GM19452 (cell line): ENCODE results near the gene ZNF814.
A peak's percentile ranks its signal among the peaks of the same experiment; 100 is the strongest.
"Not testable (repeated sequence)": the region's sequence is repeated elsewhere in the genome, so short reads cannot be mapped to it uniquely, and the experiment has no call there.

Experiments used
- ATAC-seq: cut with Tn5 transposase; IDR thresholded peaks from one replicate; pipeline ENCODE4 v1.9.1; 2021; ENCODE audit not compliant: unreplicated experiment

ZNF814 gene

DNA sequence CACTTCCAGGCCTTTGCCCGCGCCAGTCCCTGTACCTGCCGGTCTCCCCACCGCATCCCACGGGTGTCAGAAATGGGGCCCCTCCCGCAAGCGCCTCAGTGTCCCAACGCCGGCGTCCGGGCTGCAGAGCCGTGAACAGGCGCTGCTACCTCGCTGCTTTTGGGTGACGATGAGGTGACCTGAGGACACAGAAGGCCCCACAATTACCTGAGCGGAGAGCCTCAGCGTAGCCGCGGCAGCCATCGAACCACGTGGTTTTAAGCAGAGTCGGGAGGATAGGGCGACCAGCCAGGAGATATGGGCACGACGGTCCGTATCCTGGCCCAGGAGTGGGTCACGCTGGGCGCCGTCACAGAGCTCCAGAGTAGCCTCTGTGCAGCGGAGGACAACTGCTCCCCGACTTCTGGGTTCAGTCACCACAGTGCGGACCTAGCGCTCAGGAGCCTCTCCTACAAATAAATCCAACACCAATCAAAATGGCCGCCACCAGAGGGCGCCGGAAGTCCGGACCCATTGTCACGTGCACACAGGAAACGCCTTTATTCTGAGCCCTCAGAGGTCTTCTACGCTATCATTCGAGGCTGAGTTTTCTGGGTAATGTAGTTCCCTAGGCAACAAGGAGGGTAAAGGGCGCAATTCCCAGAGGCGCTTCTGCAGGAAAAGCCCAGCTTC, at the start of gene ZNF814:
Gene ZNF814 (minus strand): TSS at position 478 of the 672 bp plus-strand sequence. CDS start 235 bp downstream, at position 243.
- peak; percentile 70 for ATAC-seq

DNA sequence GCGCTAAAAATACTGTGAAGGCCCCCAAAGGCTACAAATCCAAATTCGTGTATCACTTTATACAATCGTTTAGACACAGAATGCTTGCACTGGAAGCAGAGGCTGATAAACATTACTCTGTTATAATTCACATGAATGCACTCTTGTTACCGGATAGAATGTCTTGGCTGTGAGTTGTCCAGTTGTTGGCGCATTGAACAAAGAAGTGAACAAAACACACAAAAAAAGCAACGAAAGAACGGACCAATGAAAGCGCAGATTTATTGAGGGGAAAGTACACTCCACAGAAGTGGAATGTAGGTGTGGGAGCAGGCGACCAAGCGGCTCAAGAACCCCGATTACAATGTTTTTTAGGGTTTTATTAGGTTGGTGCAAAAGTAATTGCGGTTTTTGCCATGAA, 46.9 kb upstream of the ZNF814 start:
- no peak for ATAC-seq

DNA sequence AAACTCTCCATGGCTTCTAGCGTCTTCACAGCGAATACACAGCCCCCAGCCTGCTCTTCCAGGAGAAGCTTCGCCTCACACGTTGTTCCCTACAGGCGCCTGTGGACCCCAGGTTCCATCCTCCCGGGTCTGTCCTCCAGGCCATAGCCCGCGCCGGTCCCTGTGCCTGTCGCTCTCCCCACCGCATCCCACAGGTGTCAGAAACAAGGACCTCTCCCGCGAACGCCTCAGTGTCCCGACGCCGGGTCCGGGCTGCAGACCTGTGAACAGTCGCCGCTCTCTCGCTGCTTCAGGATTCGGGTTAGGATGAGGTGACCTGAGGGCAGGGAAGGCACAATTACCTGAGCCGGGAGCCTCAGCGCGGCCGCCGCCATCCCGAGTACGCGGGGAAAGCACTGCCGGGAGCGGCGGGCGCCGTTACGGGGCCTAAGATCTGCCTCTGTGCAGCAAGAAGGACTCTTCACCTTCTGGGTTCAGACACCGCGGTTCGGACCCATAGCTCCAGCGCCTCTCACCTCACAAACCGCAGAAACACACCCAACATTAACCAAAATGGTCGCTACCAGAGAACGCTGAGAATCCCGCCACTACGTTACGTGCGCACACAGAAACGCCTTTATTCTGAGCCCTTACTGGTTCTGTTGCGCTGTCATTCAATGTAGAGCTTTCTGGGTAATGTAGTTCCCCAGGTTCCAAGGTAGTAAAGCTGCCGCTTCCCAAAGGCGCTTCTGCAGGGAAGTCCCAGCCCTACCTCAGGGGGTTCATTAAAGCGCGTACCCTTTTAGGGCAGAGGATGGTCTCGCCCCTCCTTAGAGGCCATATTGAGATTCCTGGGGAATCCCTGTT, 46.2 kb upstream of the ZNF814 start, which contains the start of gene ZNF418:
Gene ZNF418 (minus strand): TSS at position 583 of the 846 bp plus-strand sequence. CDS start 1,580 bp downstream, outside the sequence.
- no peak for ATAC-seq

DNA sequence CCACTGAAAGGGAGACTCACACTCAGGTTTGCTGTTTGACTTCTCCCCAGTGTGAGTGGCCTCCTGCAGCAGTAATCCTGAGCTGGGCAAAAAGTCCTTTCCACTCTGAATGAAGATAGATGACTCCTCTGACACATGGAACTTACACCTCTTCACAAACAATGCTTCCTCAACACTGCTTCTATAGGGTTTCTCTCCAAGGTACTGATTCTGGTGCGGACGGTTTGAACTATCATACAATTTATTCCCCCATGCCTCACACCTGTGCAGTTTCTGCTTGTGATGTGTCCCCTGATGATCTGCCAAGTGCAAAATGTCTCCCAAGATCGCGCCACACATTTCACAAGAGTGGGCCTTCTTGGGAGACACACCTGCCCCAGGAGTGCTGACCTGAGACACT, 38.8 kb upstream of the ZNF814 start:
- no peak for ATAC-seq

DNA sequence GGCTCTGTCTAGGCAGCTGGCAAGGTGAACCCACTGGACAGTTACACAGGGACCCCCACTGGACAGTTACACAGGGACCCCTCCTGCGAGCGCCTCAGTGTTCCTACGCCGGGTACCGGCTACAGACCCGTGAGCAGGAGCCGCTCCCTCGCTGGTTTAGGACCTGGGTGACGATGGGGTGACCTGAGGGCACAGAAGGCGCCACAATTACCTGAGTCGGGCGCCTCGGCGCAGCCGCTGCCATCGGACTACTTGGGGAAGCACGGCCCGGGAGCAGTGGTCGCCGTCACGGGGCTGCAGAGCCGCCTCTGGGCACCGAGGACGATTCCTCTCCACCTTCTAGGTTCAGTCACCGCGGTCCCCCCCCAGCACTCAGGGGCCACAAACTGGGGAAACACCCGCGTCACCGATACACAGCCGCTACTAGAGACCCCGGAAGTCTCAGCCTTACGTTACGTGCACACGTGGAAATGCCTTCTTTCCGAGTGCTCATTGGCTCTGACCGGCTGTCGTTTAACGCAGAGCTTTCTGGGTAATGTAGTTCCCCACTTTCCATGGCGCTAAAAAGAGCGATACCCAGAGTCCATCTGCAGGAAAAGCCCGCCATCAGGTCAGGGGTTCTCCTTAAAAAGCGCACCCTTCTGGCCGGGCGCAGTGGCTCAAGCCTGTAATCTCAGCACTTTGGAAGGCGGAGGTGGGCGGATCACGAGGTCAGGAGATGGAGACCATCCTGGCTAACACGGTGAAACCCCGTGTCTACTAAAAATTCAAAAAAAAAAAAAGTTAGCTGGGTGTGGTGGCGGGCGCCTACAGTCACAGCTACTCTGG, 27.5 kb upstream of the ZNF814 start, which contains the start of gene ZNF417:
Gene ZNF417 (minus strand): TSS at position 425 of the 828 bp plus-strand sequence. CDS start 181 bp downstream, at position 244.
- ATAC-seq, result peak; percentile 96

DNA sequence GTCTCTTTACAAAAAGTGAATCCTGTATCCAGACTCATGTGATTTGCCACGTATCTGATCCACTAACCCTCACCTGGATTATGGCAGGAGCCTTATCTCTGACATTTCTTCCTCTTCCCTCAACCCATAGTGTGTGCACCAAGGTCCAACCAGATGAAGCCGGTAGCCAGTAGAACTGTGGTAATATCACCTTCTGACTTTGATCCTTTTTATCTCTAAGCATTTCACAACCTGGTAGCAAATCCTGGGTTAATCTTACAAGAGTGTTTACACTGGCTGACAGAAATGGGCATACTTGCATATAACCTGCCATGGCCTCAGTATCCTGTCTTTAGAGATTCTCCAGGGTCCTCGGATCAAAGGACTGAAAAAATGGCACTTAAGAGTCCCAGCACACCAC, 25.7 kb upstream of the ZNF814 start:
- ATAC-seq, result no peak

DNA sequence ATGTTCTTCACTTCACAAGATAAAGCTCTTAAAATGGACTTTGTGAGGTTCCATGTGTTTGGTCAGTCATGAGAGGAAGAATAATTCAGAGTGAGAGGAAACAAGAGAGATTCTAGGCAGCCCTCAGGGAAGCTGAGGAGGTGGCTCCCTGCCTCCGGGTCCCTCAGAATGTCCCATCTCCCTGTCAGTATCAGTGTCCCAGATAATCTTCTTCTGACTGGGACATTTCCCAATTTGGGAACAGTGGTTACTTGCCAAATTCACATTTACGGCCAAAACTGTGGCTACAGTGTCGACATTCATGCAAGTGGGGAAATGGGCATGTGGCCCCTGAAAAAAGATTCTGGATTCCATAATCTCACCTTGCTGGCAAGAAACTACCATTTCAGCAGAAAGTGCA, 18.6 kb upstream of the ZNF814 start:
- no peak for ATAC-seq

DNA sequence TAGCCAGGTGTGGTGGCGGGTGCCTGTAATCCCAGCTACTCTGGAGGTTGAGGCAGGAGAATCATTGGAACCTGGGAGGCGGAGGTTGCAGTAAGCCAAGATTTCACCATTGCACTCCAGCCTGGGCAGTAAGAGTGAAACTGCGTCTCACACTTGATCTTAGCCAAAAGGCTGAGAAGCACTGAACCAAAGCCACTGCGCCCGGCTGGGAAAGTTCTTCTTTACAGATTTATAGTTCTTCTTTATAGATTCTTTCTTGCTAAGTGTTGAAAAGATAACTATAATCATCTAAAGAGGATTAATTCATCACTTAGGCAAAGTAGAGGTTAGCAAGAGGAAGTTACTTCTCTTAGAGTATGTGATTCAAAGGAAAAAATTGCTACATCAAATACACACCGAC, 16.4 kb upstream of the ZNF814 start:
- no peak for ATAC-seq

DNA sequence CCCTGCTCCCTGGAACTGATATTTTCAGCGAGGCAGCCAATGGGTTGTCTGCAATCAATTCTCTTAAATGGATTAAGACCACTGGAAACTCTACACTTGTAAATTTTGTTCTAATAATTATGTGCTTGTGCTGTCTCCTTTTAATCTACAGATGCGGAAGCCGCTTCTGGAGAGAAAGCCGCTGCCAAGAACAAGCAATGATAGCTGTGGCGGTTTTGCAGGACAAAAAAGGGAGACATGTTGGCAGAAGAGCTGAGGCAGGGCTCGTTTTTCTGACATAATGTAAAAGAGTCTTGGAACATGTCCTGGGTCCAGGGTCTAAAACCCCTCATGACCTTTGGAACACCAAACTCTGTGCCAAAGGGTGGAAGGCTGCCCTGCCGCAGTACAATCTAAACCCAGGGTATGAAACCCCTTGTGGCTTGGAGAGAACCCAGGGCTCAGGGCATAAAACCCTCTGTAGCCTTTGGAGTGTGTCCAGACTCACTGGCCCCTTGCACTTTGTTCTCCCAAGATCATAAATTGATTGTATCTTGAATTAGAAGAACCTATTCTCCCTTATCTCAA, 14.9 kb upstream of the ZNF814 start:
- no peak for ATAC-seq

DNA sequence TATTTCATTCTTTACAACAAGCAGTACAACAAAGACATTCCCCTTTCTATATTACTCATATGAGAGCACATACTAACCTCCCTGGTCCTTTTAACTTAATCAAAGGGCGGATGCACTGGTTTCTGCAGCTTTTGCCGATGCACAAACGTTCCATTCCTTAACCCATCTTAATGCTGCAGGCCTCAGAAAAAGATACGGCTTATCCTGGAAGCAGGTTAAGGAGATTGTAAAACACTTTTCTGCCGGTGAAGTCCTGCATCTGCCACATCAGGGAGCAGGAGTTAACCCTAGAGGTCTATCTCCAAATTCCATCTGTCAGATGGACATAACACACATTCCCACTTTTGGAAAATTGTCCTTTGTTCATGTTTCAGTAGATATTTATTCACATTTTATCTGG, 11.5 kb upstream of the ZNF814 start:
- no peak for ATAC-seq

DNA sequence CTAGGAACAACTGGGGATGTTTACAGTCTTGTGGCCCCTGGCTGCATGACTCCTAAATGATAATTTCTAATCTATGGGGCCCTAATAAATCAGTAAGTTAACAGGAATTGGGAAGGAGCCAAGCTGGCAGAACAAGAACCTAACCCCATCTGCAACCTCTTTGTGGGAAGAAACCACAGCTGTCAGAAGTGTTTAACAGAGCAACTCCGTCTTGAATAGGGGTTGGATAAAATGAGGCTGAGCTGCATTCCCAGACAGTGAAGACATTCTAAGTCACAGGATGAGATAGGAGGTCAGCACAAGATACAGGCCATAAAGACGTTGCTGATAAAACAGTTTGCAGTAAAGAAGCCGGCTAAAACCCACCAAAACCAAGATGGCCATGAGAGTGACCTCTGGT, 1.9 kb upstream of the ZNF814 start:
- ATAC-seq, result not testable (repeated sequence)

DNA sequence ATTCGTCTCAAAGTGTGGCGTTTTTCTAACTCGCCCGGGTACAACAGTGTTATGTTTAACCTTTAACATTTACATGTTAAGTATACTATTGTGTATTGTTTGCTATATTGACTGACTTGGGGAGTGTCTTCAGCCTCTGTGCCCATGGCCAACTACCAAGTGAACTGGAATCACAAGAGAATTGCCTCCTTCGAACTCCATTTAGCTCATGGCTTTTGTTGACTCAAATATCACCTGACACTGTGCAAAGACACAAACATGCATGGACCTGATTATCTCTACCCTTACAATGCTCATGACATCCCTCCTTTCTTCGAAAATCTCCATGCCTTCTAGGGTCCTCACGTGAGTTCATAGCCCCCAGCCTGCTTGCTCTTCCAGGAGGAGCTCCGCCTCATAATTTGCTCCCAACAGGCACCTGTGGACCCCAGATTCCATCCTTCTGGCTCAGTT, 704 bp downstream of the ZNF814 start:
- no peak for ATAC-seq

DNA sequence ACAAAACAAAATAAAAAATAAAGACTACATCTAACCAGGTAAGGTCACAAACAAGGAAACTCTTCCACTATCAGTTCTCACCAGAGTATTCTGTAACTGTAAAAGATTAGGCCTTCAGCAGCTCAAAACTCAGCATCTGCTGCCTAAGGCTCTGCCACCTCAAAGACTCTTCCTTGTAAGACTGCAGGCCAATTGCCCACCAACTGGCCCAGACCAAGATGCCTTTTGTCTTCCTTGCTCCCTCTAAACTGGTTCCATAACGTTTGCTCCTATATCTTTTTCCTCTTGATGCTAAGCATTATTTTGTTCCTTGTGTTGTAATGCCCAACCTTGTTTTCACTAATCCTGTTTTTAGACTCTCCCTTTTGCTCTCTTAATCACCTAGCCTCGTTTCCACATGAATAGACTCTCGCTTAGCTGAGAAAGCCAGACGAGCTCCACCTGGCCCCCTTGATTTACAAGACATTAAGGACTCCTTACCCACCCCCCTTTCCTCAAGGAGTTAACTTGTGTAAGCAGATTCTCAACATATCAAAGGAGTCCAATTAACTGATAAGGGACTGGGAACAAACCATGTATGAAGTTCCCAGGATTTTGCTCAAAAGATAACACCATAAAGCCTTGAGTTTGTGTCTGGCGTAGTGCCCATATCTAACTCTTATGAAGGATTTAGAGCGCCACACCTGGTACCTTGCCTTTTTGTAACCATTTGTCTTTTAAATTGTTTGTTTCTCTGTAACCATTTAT, 1.5 kb downstream of the ZNF814 start:
- ATAC-seq, result no peak

DNA sequence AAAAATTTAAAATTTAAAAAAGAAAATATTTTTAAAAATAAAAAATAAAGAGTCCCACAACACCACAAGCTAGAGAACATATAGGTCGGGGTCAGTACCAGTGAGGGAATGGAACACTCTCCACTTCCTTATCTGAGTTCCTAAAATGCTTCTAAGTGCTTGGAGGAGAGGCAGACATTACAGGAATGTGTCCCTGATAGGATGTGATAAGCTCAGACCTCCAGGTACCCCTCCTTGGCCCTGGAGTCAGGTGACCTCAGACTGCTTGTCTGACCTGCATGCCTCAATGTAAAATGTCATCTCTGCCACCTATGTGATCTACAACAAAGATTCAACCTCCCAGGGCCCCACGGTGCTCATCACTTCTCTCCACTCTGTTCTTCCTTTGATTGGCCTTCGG, 2.8 kb downstream of the ZNF814 start:
- ATAC-seq, result no peak

DNA sequence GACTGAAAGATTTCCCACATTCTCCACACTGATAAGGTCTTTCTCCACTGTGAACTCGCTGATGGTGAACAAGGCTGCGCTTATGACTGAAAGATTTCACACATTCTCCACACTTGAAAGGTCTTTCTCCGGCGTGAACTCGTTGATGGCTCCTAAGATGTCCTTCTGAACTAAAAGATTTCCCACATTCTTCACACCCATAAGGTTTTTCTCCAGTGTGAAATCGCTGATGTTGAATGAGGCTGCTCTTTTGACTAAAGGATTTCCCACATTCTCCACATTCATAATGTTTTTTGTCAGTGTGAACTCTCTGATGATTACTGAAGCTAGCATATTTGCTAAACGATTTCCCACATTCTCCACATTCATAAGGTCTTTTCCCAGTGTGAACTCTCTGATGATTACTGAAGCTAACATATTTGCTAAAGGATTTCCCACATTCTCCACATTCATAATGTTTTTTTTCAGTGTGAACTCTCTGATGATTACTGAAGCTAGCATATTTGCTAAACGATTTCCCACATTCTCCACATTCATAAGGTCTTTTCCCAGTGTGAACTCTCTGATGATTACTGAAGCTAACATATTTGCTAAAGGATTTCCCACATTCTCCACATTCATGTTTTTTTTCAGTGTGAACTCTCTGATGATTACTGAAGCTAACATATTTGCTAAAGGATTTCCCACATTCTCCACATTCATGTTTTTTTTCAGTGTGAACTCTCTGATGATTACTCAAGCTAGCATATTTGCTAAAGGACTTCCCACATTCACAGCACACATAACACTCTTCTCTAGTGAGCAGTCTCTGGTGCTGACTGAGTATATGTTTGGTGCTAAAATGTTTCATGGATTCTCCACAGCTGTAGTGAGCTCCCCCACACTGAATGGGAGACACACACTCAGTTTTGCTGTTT, 14.7 kb downstream of the ZNF814 start:
- not testable (repeated sequence) for ATAC-seq

DNA sequence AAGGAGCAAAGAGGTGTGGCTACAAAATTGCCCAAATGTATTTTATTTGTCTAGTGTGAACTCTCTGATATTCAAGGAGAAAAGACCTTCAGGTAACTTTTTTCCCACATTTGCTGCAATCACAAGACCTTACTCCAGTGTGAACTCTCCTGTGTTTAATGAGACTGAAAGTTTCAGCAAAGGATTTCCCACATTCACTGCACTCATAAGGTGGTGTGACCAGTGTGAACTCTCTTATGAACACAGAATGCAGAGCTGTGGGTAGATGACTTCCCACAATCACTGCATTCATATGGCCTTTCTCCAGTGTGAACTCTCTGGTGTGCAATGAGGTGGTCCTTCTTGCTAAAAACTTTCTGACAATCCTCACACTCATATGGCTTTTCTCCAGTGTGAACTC, 16.4 kb downstream of the ZNF814 start:
- no peak for ATAC-seq

DNA sequence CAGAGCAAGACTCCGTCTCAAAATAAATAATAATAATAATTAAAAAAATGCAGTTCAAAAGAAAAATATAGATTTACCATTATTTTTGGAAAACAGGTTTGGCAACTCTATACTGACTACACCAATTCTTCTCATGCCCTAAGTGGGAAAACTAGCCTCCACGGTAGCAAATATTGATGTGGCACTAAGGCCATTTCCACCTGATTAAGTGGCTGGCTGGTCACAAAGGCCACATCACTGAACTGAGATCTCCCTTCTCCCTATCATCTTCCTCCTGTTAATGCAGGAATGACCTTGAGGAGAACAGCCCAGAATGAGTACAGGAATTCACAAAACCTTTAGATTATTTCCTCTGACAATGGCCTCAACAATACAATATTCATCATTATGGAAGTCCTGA, 18.6 kb downstream of the ZNF814 start:
- ATAC-seq, result no peak

DNA sequence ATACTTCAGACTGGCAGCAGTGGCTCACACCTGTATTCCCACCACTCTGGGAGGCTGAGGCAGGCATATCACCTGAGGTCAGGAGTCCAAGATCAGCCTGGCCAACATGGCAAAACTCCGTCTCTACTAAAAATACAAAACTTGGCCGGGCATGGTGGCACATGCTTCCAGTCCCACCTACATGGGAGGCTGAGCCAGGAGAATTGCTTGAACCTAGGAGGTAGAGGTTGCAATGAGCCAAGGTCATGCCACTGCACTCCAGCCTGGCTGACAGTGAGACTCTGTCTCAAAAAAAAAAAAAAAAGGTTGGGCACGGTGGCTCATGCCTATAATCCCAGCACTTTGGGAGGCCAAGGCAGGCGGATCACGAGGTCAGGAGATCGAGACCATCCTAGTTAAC, 19.2 kb downstream of the ZNF814 start:
- ATAC-seq, result not testable (repeated sequence)

DNA sequence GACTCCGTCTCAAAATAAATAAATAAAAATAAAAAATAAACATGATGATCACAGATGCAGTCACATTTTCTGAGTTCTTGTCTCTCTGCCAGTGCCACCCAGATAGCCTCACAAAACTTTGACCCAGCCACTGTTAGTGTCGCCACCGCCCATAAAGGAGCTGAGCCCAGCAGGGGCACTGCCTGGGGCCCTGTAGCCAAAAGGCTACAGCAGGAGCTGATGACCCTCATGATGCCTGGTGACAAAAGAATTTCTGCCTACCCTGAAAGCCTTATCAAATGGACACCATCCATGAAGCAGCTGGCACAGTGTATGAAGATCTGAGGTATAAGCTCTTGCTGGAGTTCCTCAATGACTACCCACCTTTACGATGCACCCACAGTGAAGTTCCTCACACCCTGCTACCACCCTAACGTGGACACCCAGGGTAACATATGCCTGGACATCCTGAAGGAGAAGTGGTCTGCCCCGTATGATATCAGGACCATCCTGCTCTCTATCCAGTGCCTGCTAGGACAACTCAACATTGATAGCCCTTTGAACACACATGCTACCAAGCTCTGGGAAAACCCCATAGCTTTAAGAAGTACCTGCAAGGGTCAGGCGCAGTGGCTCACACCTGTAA, 20.9 kb downstream of the ZNF814 start:
- ATAC-seq, result no peak
